ENCODE data around the gene HELZ. TPM values are rescaled to one million over a fixed set of nuclear protein-coding genes. Genes with fewer than 3 reads are reported as not detected.

Gene HELZ
- total RNA-seq, 1 donor from 2014 or later, result 72.5 TPM

DNA sequence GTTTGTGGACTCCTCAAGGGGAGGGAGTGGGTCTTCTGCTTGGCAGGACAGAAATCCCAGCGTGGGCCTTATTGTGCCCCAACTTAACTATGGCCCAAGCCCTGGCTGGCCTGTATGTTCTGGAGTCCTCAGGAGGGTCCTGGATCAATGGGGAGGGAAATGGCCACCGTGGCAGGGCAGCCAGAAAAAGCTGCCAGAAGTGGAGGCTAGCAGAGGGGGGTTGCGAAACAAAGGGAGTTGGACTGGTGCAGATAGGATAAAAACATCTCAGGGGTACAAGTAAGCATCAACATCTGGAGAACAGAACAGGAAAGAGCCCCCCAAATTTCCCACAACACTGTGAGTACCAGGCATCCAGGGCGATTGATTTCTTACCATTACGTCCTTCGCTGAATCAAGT, 204.3 kb downstream of the HELZ start:
- ATAC-seq, result no peak
- TF ChIP-seq CTCF (IDR thresholded peaks at IDR 0.05), result no peak
- no peak overlapping the region for H3K4me3 ChIP-seq
- H3K9me3 ChIP-seq, result no peaks in the 10 kb centered on the region
- H3K36me3 ChIP-seq, result no peaks in the 10 kb centered on the region
- no peaks in the 10 kb centered on the region for H3K4me1 ChIP-seq
- intact Hi-C loops (cut with DNase I), result no loop called here
- no peak for DNase-seq
- no peak overlapping the region for H3K27ac ChIP-seq
- H3K27me3 ChIP-seq, result no peaks in the 10 kb centered on the region

DNA sequence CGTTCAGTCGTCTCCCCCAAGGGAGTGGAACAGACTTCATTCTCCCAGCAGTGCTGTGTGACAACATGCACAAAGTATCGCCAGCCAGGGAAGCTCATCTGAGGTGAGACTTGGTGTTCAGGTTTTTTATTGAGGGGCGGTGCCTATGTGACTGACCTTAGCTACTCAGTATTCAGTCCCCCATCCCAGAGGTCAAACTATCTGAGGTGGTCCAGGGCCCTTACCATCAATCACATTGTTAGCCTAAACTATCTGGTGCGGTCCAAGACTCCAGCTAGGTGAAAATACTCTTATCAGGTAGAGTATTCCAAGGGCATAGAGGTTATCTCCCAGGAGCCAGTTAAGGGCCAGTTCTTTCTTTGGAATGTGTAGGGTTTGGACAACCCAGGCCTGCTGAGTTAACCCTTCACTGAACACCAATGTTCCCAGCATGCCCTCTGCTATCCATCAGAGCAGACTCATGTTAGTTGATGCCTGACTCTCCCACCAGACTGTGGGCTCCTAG, 206.1 kb downstream of the HELZ start:
- Histone ChIP-seq H3K4me3 (no peak overlapping the region), H3K27ac (no peak overlapping the region), H3K9me3 (no peaks in the 10 kb centered on the region), H3K36me3 (no peaks in the 10 kb centered on the region), H3K27me3 (no peaks in the 10 kb centered on the region), H3K4me1 (no peaks in the 10 kb centered on the region)
- no peak for TF ChIP-seq CTCF (IDR thresholded peaks at IDR 0.05)
- intact Hi-C loops (cut with DNase I), result no loop called here
- DNase-seq (no peak), ATAC-seq (no peak)

- intact Hi-C loops (cut with DNase I), result no loop called here
- Histone ChIP-seq H3K27me3 (no peaks in the 10 kb centered on the region), H3K36me3 (no peaks in the 10 kb centered on the region), H3K4me3 (no peak overlapping the region), H3K27ac (no peak overlapping the region), H3K4me1 (no peaks in the 10 kb centered on the region), H3K9me3 (no peaks in the 10 kb centered on the region)
- ATAC-seq (no peak), DNase-seq (no peak)
- no peak for TF ChIP-seq CTCF (IDR thresholded peaks at IDR 0.05)
Measured at GRCh38 chr17:67035131-67036083, 209.6 kb downstream of the HELZ start.

GRCh38 chr17:67033613-67034012, 211.4 kb downstream of the HELZ start:
- Histone ChIP-seq H3K4me1 (no peaks in the 10 kb centered on the region), H3K27ac (no peak overlapping the region), H3K4me3 (no peak overlapping the region), H3K36me3 (no peaks in the 10 kb centered on the region), H3K27me3 (no peaks in the 10 kb centered on the region), H3K9me3 (no peaks in the 10 kb centered on the region)
- TF ChIP-seq CTCF (IDR thresholded peaks at IDR 0.05), result no peak
- DNase-seq, result no peak
- intact Hi-C loops (cut with DNase I), result no loop called here
- no peak for ATAC-seq

- intact Hi-C loops (cut with DNase I), result no loop called here
- no peaks in the 10 kb centered on the region for H3K4me1 ChIP-seq
- no peak for DNase-seq
Measured at GRCh38 chr17:67032985-67033384, 212.0 kb downstream of the HELZ start.

More at GRCh38 chr17:67032985-67033384, 212.0 kb downstream of the HELZ start:
- no peak overlapping the region for H3K27ac ChIP-seq
- H3K27me3 ChIP-seq, result no peaks in the 10 kb centered on the region
- TF ChIP-seq CTCF (IDR thresholded peaks at IDR 0.05), result no peak
- no peaks in the 10 kb centered on the region for H3K9me3 ChIP-seq
- H3K4me3 ChIP-seq, result no peak overlapping the region
- H3K36me3 ChIP-seq, result no peaks in the 10 kb centered on the region
- no peak for ATAC-seq

All from upper lobe of right lung (tissue), 1 donor.